Measurements from ENCODE around the gene SORBS2.

Gene SORBS2

GRCh38 chr4:185805979-185806378 lies 6.0 kb downstream of the SORBS2 start:
- no peaks in the 10 kb centered on the region for H3K79me2 ChIP-seq (ENCODE audit: low read length)
- H4K20me1 ChIP-seq (ENCODE audit: insufficient read depth, low read length): no peaks in the 10 kb centered on the region
- no peaks in the 10 kb centered on the region for H3K9me3 ChIP-seq (ENCODE audit: insufficient read depth, low read length)
- H2AFZ ChIP-seq (ENCODE audit: low read depth, low read length): no peak overlapping the region
- no peak overlapping the region for H3K4me2 ChIP-seq (ENCODE audit: low read length)
- H3K4me3 ChIP-seq (ENCODE audit: low read length): no peak overlapping the region
- no peaks in the 10 kb centered on the region for H3K4me1 ChIP-seq (ENCODE audit: low read length)
- no peak overlapping the region for H3K27ac ChIP-seq (ENCODE audit: low read length)
- no peaks in the 10 kb centered on the region for H3K27me3 ChIP-seq (ENCODE audit: low read depth, low read length)
- no peak overlapping the region for H3K9ac ChIP-seq (ENCODE audit: low read length)
- TF ChIP-seq CTCF (IDR thresholded peaks at IDR 0.05; ENCODE audit: low read depth, low read length): no peak
- TF ChIP-seq EZH2phosphoT487 (IDR thresholded peaks at IDR 0.05; ENCODE audit: low read depth): no peak
- H3K36me3 ChIP-seq (replicated peaks; ENCODE audit: low read depth, low read length): no peaks in the 10 kb centered on the region

GRCh38 chr4:185805262-185805802 lies 6.7 kb downstream of the SORBS2 start:
- H3K4me3 ChIP-seq (ENCODE audit: low read length): no peak overlapping the region
- no peaks in the 10 kb centered on the region for H3K9me3 ChIP-seq (ENCODE audit: insufficient read depth, low read length)
- no peak overlapping the region for H3K4me2 ChIP-seq (ENCODE audit: low read length)
- H3K27me3 ChIP-seq (ENCODE audit: low read depth, low read length): no peaks in the 10 kb centered on the region
- no peaks in the 10 kb centered on the region for H3K36me3 ChIP-seq (replicated peaks; ENCODE audit: low read depth, low read length)
- no peak overlapping the region for H2AFZ ChIP-seq (ENCODE audit: low read depth, low read length)
- TF ChIP-seq EZH2phosphoT487 (IDR thresholded peaks at IDR 0.05; ENCODE audit: low read depth) (no peak), CTCF (IDR thresholded peaks at IDR 0.05; ENCODE audit: low read depth, low read length) (no peak)
- no peaks in the 10 kb centered on the region for H4K20me1 ChIP-seq (ENCODE audit: insufficient read depth, low read length)
- H3K4me1 ChIP-seq (ENCODE audit: low read length): no peaks in the 10 kb centered on the region
- no peak overlapping the region for H3K9ac ChIP-seq (ENCODE audit: low read length)
- no peaks in the 10 kb centered on the region for H3K79me2 ChIP-seq (ENCODE audit: low read length)
- H3K27ac ChIP-seq (ENCODE audit: low read length): no peak overlapping the region

DNA sequence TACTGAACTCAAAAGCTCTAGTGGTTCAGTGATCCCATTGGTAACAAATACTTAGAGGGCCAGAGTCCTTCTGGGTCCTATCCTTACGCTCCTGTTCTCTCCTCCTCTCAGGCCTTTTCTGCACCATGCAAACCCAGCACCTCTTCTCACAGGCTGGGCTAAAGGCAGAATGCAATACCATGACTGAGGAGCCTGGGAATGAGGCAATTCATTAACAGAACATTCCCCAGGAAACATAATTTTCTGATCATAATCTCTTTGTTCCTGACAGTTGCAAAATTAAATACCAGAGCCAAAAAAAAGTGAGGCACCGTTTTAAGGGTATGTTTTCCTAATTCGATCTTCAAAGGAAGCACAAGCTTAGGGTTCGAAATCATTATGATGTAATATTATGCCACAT lies 9.0 kb downstream of the SORBS2 start:
- no peak overlapping the region for H3K27ac ChIP-seq (ENCODE audit: low read length)
- no peak overlapping the region for H3K4me3 ChIP-seq (ENCODE audit: low read length)
- H3K27me3 ChIP-seq (ENCODE audit: low read depth, low read length): no peaks in the 10 kb centered on the region
- H3K79me2 ChIP-seq (ENCODE audit: low read length): no peaks in the 10 kb centered on the region
- no peak overlapping the region for H2AFZ ChIP-seq (ENCODE audit: low read depth, low read length)
- no peak overlapping the region for H3K9ac ChIP-seq (ENCODE audit: low read length)
- no peak overlapping the region for H3K4me2 ChIP-seq (ENCODE audit: low read length)
- no peaks in the 10 kb centered on the region for H3K4me1 ChIP-seq (ENCODE audit: low read length)
- no peaks in the 10 kb centered on the region for H4K20me1 ChIP-seq (ENCODE audit: insufficient read depth, low read length)
- TF ChIP-seq EZH2phosphoT487 (IDR thresholded peaks at IDR 0.05; ENCODE audit: low read depth) (no peak), CTCF (IDR thresholded peaks at IDR 0.05; ENCODE audit: low read depth, low read length) (no peak)
- H3K36me3 ChIP-seq (replicated peaks; ENCODE audit: low read depth, low read length): no peaks in the 10 kb centered on the region
- H3K9me3 ChIP-seq (ENCODE audit: insufficient read depth, low read length): no peaks in the 10 kb centered on the region

GRCh38 chr4:185801471-185801870 lies 10.5 kb downstream of the SORBS2 start:
- H3K9ac ChIP-seq (ENCODE audit: low read length): no peak overlapping the region
- no peak for TF ChIP-seq EZH2phosphoT487 (IDR thresholded peaks at IDR 0.05; ENCODE audit: low read depth)
- no peak for TF ChIP-seq CTCF (IDR thresholded peaks at IDR 0.05; ENCODE audit: low read depth, low read length)
- no peak overlapping the region for H3K27ac ChIP-seq (ENCODE audit: low read length)
- H3K4me1 ChIP-seq (ENCODE audit: low read length): no peaks in the 10 kb centered on the region
- H3K36me3 ChIP-seq (replicated peaks; ENCODE audit: low read depth, low read length): no peaks in the 10 kb centered on the region
- no peaks in the 10 kb centered on the region for H3K9me3 ChIP-seq (ENCODE audit: insufficient read depth, low read length)
- H2AFZ ChIP-seq (ENCODE audit: low read depth, low read length): no peak overlapping the region
- no peaks in the 10 kb centered on the region for H3K27me3 ChIP-seq (ENCODE audit: low read depth, low read length)
- no peak overlapping the region for H3K4me3 ChIP-seq (ENCODE audit: low read length)
- H3K4me2 ChIP-seq (ENCODE audit: low read length): no peak overlapping the region
- H3K79me2 ChIP-seq (ENCODE audit: low read length): no peaks in the 10 kb centered on the region
- H4K20me1 ChIP-seq (ENCODE audit: insufficient read depth, low read length): no peaks in the 10 kb centered on the region
